ENCODE measurements around the gene STMN3.
"Not testable (repeated sequence)": the region's sequence is repeated elsewhere in the genome, so short reads cannot be mapped to it uniquely, and the experiment has no call there.

The STMN3 gene

GRCh38 chr20:63675681-63676368, 22.6 kb upstream of the STMN3 start:
- DNase-seq: no peak

GRCh38 chr20:63673951-63674350, 20.7 kb upstream of the STMN3 start:
- no peak for DNase-seq

- no peak for DNase-seq
These were observed 19.4 kb upstream of the STMN3 start for GRCh38 chr20:63672666-63673065.

- not testable (repeated sequence) for DNase-seq
These were observed 18.5 kb upstream of the STMN3 start for GRCh38 chr20:63671695-63672094.

GRCh38 chr20:63668351-63668750, 15.1 kb upstream of the STMN3 start:
- no peak for DNase-seq

- DNase-seq: no peak
These were observed 14.6 kb upstream of the STMN3 start for GRCh38 chr20:63667858-63668257.

GRCh38 chr20:63665708-63666107, 12.5 kb upstream of the STMN3 start:
- DNase-seq: no peak

GRCh38 chr20:63664861-63665594, 11.8 kb upstream of the STMN3 start:
- DNase-seq: no peak

- no peak for DNase-seq
These were observed 11.1 kb upstream of the STMN3 start for GRCh38 chr20:63664143-63664851.

GRCh38 chr20:63663332-63664066, 10.3 kb upstream of the STMN3 start:
- no peak for DNase-seq

- no peak for DNase-seq
These were observed 9.6 kb upstream of the STMN3 start for GRCh38 chr20:63662813-63663189.

GRCh38 chr20:63661959-63662812, 9.0 kb upstream of the STMN3 start:
- DNase-seq: no peak

- no peak for DNase-seq
These were observed 7.9 kb upstream of the STMN3 start for GRCh38 chr20:63661108-63661507.

- DNase-seq: no peak
These were observed 7.4 kb upstream of the STMN3 start for GRCh38 chr20:63660622-63661021.

- DNase-seq: not testable (repeated sequence)
These were observed 7.0 kb upstream of the STMN3 start for GRCh38 chr20:63660174-63660573.

GRCh38 chr20:63659370-63659769, 6.1 kb upstream of the STMN3 start:
- no peak for DNase-seq

- DNase-seq: no peak
These were observed 5.5 kb upstream of the STMN3 start for GRCh38 chr20:63658749-63659187.

- peak; percentile 86 to 90 for DNase-seq
These were observed 4.9 kb upstream of the STMN3 start, which contains the start of gene RTEL1 for GRCh38 chr20:63657937-63658748. RTEL1 (plus strand) TSS chr20:63658312; CDS start chr20:63659403, 1,091 bp downstream.

- DNase-seq: no peak
These were observed 4.2 kb upstream of the STMN3 start for GRCh38 chr20:63657260-63657936.

- DNase-seq: no peak
These were observed 3.2 kb upstream of the STMN3 start for GRCh38 chr20:63656451-63656850.

- no peak for DNase-seq
These were observed 2.0 kb upstream of the STMN3 start for GRCh38 chr20:63655249-63655648.
